PC-9 (cell line): ENCODE measurements around the gene MET.

Source experiments
- EZH2 ChIP-seq: fragments of 200-600 bp; sonication (generic); IDR thresholded peaks from 2 replicates; pipeline ENCODE4 v1.8.0; 2017; ENCODE audit warnings: antibody characterized with exemption, low read depth
- TF ChIP-seq, protein P1 (sequence below): fragments of 200-600 bp; sonication (generic); conservative IDR thresholded peaks from 2 replicates; pipeline ENCODE4 v1.6.1; 2017; ENCODE audit warnings: mixed run types, antibody characterized with exemption, mild to moderate bottlenecking, moderate library complexity

DNA sequence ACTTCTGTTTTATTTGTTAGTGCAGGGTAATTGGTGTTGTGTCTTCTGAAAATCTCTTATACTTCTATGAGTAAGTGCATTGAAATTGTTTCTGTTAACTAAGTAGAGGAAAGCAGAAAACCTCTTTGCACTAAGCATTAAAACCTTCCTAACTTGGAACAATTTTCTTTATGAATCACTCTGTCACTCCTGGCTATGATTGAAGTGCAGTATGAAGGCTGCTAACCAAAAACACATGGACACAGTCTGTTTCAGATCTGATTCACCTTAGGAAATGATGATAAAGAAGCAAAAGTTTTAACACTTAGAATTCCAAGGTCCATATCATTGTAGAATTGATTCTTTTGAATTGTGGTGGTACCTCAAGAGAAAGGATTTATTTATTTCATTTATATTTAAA, 41.9 kb downstream of the MET start:
- TF ChIP-seq, protein P1, sequence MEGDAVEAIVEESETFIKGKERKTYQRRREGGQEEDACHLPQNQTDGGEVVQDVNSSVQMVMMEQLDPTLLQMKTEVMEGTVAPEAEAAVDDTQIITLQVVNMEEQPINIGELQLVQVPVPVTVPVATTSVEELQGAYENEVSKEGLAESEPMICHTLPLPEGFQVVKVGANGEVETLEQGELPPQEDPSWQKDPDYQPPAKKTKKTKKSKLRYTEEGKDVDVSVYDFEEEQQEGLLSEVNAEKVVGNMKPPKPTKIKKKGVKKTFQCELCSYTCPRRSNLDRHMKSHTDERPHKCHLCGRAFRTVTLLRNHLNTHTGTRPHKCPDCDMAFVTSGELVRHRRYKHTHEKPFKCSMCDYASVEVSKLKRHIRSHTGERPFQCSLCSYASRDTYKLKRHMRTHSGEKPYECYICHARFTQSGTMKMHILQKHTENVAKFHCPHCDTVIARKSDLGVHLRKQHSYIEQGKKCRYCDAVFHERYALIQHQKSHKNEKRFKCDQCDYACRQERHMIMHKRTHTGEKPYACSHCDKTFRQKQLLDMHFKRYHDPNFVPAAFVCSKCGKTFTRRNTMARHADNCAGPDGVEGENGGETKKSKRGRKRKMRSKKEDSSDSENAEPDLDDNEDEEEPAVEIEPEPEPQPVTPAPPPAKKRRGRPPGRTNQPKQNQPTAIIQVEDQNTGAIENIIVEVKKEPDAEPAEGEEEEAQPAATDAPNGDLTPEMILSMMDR: no peak
- no peak for TF ChIP-seq EZH2
